IMR-90 (cell line): ENCODE results near the gene ZDHHC1. TPM values are rescaled to one million over a fixed set of nuclear protein-coding genes. Genes with fewer than 3 reads are reported as not detected.
A peak's percentile ranks its signal among the peaks of the same experiment; 100 is the strongest.

Source experiments
- ATAC-seq: fragments of 200-7000 bp; cut with Tn5 transposase; 2 replicates; pipeline ENCODE4 v1.9.1; 2020; ENCODE audit warnings: low read depth, mild to moderate bottlenecking, moderate library complexity
- BruUV-seq: library from RNA; stranded (reverse); fragments of 400-500 nt; replicated peaks from 2 replicates; lab custom pipeline; 2021; lab: Mats Ljungman, UMichigan
- CTCF ChIA-PET: fragments of 300-600 bp; formaldehyde crosslinking; extraction: SDS; loops from one replicate; lab custom pipeline; 2021; ENCODE audit warnings: antibody characterized with exemption; lab: Yijun Ruan, JAX
- POLR2A ChIA-PET: fragments of 300-600 bp; sonication (Branson Sonifier 250); formaldehyde crosslinking; loops from one replicate; lab custom pipeline; 2022; ENCODE audit warnings: antibody characterized with exemption; ENCODE audit not compliant: unreplicated experiment; lab: Charles Lee
- DNase-seq: peaks from one replicate; pipeline ENCODE4 v3.0.0; 2013
- H2AFZ ChIP-seq: replicated peaks from 2 replicates; pipeline ENCODE3; 2013; ENCODE audit warnings: low read length, mild to moderate bottlenecking; ENCODE audit not compliant: poor library complexity
- H2AK5ac ChIP-seq: 2 replicates; pipeline ENCODE4 v1.6.1; 2013; ENCODE audit warnings: low read depth, low read length, inconsistent platforms
- H2AK9ac ChIP-seq: replicated peaks from 2 replicates; pipeline ENCODE3; 2013; ENCODE audit warnings: mild to moderate bottlenecking, low read depth, low read length, moderate library complexity; ENCODE audit not compliant: poor library complexity
- H2BK120ac ChIP-seq: 2 replicates; pipeline ENCODE4 v1.6.1; 2013; ENCODE audit warnings: low read depth, low read length, inconsistent platforms
- H2BK15ac ChIP-seq: 3 replicates; pipeline ENCODE4 v1.6.1; 2013; ENCODE audit warnings: low read depth, low read length, inconsistent platforms
- H2BK20ac ChIP-seq: 2 replicates; pipeline ENCODE4 v1.6.1; 2013; ENCODE audit warnings: low read depth, mild to moderate bottlenecking, inconsistent platforms, low read length, moderate library complexity
- H2BK5ac ChIP-seq: 2 replicates; pipeline ENCODE4 v1.6.1; 2013; ENCODE audit warnings: mild to moderate bottlenecking, low read depth, low read length, inconsistent platforms; ENCODE audit not compliant: poor library complexity, severe bottlenecking
- H3K14ac ChIP-seq: replicated peaks from 2 replicates; pipeline ENCODE4 v1.6.1; 2013; ENCODE audit warnings: low read depth, low read length, inconsistent platforms
- H3K18ac ChIP-seq: 2 replicates; pipeline ENCODE4 v1.6.1; 2013; ENCODE audit warnings: low read depth, low read length, control low read depth
- H3K23ac ChIP-seq: 2 replicates; pipeline ENCODE4 v1.6.1; 2013; ENCODE audit warnings: low read depth, low read length, inconsistent platforms
- H3K27ac ChIP-seq: 2 replicates; pipeline ENCODE4 v1.5.1; 2013; ENCODE audit warnings: mild to moderate bottlenecking, control low read depth, low read length; ENCODE audit not compliant: insufficient read depth
- H3K27me3 ChIP-seq: 2 replicates; pipeline ENCODE4 v1.6.1; 2013; ENCODE audit warnings: low read length; ENCODE audit not compliant: control insufficient read depth, insufficient read depth
- H3K36me3 ChIP-seq: 2 replicates; pipeline ENCODE4 v1.6.1; 2013; ENCODE audit warnings: low read length, mixed read lengths; ENCODE audit not compliant: control insufficient read depth, insufficient read depth
- H3K4ac ChIP-seq: 2 replicates; pipeline ENCODE4 v1.6.1; 2013; ENCODE audit warnings: low read depth, low read length, inconsistent platforms
- H3K4me1 ChIP-seq: 2 replicates; pipeline ENCODE4 v1.6.1; 2013; ENCODE audit warnings: low read length, mixed read lengths; ENCODE audit not compliant: control insufficient read depth, insufficient read depth
- H3K4me2 ChIP-seq: 2 replicates; pipeline ENCODE4 v1.6.1; 2013; ENCODE audit warnings: low read depth, mild to moderate bottlenecking, control low read depth, low read length, moderate library complexity
- H3K4me3 ChIP-seq: 2 replicates; pipeline ENCODE4 v1.5.1; 2013; ENCODE audit warnings: low read depth, mild to moderate bottlenecking, control low read depth, low read length, moderate library complexity; ENCODE audit not compliant: insufficient read depth
- H3K56ac ChIP-seq: 2 replicates; pipeline ENCODE4 v1.6.1; 2013; ENCODE audit warnings: low read length, inconsistent platforms; ENCODE audit not compliant: insufficient read depth; ENCODE audit errors: extremely low read depth
- H3K79me1 ChIP-seq, 2 experiments: 2 replicates each; pipeline ENCODE4 v1.6.1; 2013; ENCODE audit warnings: low read length in 2 of 2, inconsistent platforms in 1 of 2, low read depth in 1 of 2
- H3K9ac ChIP-seq: 2 replicates; pipeline ENCODE4 v1.6.1; 2013; ENCODE audit warnings: low read depth, low read length, control low read depth
- H3K9me1 ChIP-seq: 2 replicates; pipeline ENCODE4 v1.6.1; 2013; ENCODE audit warnings: low read length, inconsistent platforms; ENCODE audit not compliant: insufficient read depth
- H3K9me3 ChIP-seq: 2 replicates; pipeline ENCODE4 v1.6.1; 2013; ENCODE audit warnings: low read length; ENCODE audit not compliant: control insufficient read depth, insufficient read depth
- H4K20me1 ChIP-seq: 2 replicates; pipeline ENCODE4 v1.6.1; 2013; ENCODE audit warnings: low read length, inconsistent platforms; ENCODE audit not compliant: insufficient read depth
- H4K5ac ChIP-seq: 2 replicates; pipeline ENCODE4 v1.6.1; 2013; ENCODE audit warnings: mild to moderate bottlenecking, low read depth, low read length, control low read depth
- H4K8ac ChIP-seq, 2 experiments: 2 replicates each; pipeline ENCODE4 v1.6.1; 2013; ENCODE audit warnings: low read depth in 2 of 2, low read length in 2 of 2, control low read depth in 1 of 2, inconsistent platforms in 1 of 2
- H4K91ac ChIP-seq: 2 replicates; pipeline ENCODE4 v1.6.1; 2013; ENCODE audit warnings: low read depth, low read length, inconsistent platforms; ENCODE audit not compliant: insufficient read depth
- BHLHE40 ChIP-seq: fragments of 150-350 bp; IDR thresholded peaks from 2 replicates; pipeline ENCODE4 v1.6.1; 2016; ENCODE audit warnings: mild to moderate bottlenecking, low read depth, low read length
- CHD1 ChIP-seq: IDR thresholded peaks from 2 replicates; pipeline ENCODE4 v1.6.1; 2012; ENCODE audit warnings: low read depth, low read length, improper control_type of control experiment
- FOS ChIP-seq: fragments of 150-350 bp; IDR thresholded peaks from 2 replicates; pipeline ENCODE4 v1.6.1; 2016; ENCODE audit warnings: low read depth, low read length
- MAFK ChIP-seq: IDR thresholded peaks from 2 replicates; pipeline ENCODE4 v1.6.1; 2012; ENCODE audit warnings: low read depth, low read length, improper control_type of control experiment
- RAD21 ChIP-seq: IDR thresholded peaks from 2 replicates; pipeline ENCODE4 v1.6.1; 2012; ENCODE audit warnings: low read length, improper control_type of control experiment
- RCOR1 ChIP-seq: IDR thresholded peaks from 2 replicates; pipeline ENCODE4 v1.6.1; 2012; ENCODE audit warnings: mild to moderate bottlenecking, low read length, improper control_type of control experiment; ENCODE audit not compliant: insufficient replicate concordance
- SMC3 ChIP-seq: fragments of 150-350 bp; IDR thresholded peaks from 2 replicates; pipeline ENCODE4 v1.6.1; 2016; ENCODE audit warnings: low read depth, mild to moderate bottlenecking, antibody characterized with exemption, low read length, moderate library complexity
- WGBS, 2 experiments: methylation state at CpG; one replicate each; pipeline versions ENCODE4 v1.1.5 to v1.1.7; 2013; ENCODE audit warnings: missing lambda C conversion rate in 2 of 2; ENCODE audit not compliant: insufficient read length in 1 of 2; ENCODE audit errors: extremely low coverage in 2 of 2; 5-methylcytosine and 5-hydroxymethylcytosine counted together
- dilution Hi-C: fragments of 300-500 bp; cut with HindIII; formaldehyde crosslinking; loops from one replicate; pipeline ENCODE4 v1.14.3; 2018; ENCODE audit warnings: low sequenced_read_pairs; ENCODE audit not compliant: unreplicated experiment
- in situ Hi-C: fragments of 300-500 bp; cut with MboI; formaldehyde crosslinking; loops from 3 replicates; pipeline ENCODE4 v1.14.3; 2019; ENCODE audit warnings: low sequenced_read_pairs, inconsistent platforms, mixed read lengths
- intact Hi-C: fragments of 100-400 bp; cut with micrococcal nuclease; formaldehyde crosslinking; loops from 2 replicates; pipeline ENCODE4 v1.10.0; 2022
- polyA plus RNA-seq, 3 experiments: library from polyadenylated mRNA; depleted of rRNA; stranded (reverse); fragments of >200 nt; gene quantifications; 2 replicates each; pipeline ENCODE4 v1.2.3, GENCODE V29; 2012; ENCODE audit warnings: low replicate concordance in 1 of 3
- total RNA-seq: library from RNA; depleted of rRNA; stranded (reverse); fragments of >200 nt; gene quantifications from 2 replicates; pipeline ENCODE4 v1.2.3, GENCODE V29; 2012
- TF ChIP-seq, protein P1 (sequence below): fragments of 150-350 bp; IDR thresholded peaks from 2 replicates; pipeline ENCODE4 v1.6.1; 2016; ENCODE audit warnings: low read depth, mild to moderate bottlenecking, low read length, moderate library complexity, borderline replicate concordance
- TF ChIP-seq, protein P2 (sequence below): fragments of 150-350 bp; IDR thresholded peaks from 2 replicates; pipeline ENCODE4 v1.6.1; 2017; ENCODE audit warnings: mild to moderate bottlenecking, antibody characterized with exemption, low read length, low read depth
- TF ChIP-seq, protein P3 (sequence below): conservative IDR thresholded peaks from 2 replicates; pipeline ENCODE4 v1.5.1; 2012; ENCODE audit warnings: mild to moderate bottlenecking, low read depth, low read length, improper control_type of control experiment

The ZDHHC1 gene
- total and polyA plus RNA-seq, 2 of the 4 experiments (the other 2 are of a cell fraction) = 2.0 to 5.9 TPM

DNA sequence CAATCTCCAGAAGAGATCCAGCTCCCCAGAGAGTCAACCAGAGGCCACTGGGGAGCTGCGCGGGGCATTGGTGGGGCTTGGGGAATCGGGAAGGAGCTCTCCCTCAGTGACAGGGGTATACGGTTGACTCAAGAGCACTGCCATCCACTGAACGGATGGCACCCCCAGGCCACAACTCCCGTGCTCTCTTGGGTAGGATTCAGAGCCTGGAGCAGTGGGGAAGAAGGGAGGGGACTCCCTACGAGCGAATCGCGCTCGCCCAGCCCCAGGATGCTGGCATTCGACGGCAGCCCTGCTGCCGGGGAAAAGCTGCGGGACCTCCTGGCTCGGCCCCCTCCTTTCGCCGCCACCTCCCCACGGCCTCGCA is 22.5 kb downstream of the ZDHHC1 start:
- dilution Hi-C loops = no loop called here
- peaks cover 5% of the 10 kb centered on the region; the same call in 1 of the 2 replicates for H3K9me1 ChIP-seq
- WGBS, 2 experiments = 47% methylated on average over 10 of the region's 20 CpGs; no CpG with 5 or more reads in 1 of the 2 experiments
- H3K27me3 ChIP-seq = no peaks in the 10 kb centered on the region
- no peaks in the 10 kb centered on the region for H3K36me3 ChIP-seq
- H3K23ac ChIP-seq = 0 out of 2 replicates have a peak overlapping the region, but pooled peaks have one; percentile 74
- peak overlapping the region; percentile 31 for H2AK9ac ChIP-seq
- H2BK5ac ChIP-seq = no peak overlapping the region
- H3K9me3 ChIP-seq = no peaks in the 10 kb centered on the region
- H4K91ac ChIP-seq = peak overlapping the region; percentile 17; the same call in 1 of the 2 replicates
- ChIA-PET POLR2A (interaction anchor here (0.8 kb wide), 1 partner anchor 133 kb away, joined by 3 read pairs; no protein-coding TSS in a partner anchor), CTCF (interaction anchor here (1.0 kb wide), 1 partner anchor 133 kb away, joined by 3 read pairs; no protein-coding TSS in a partner anchor)
- H3K4me2 ChIP-seq = peak overlapping the region; percentile 72
- no peak overlapping the region for H2BK15ac ChIP-seq
- 0 out of 2 replicates have a peak overlapping the region, but pooled peaks have one; percentile 10 for H3K56ac ChIP-seq
- H3K4ac ChIP-seq = peak overlapping the region; percentile 48
- peak overlapping the region; percentile 64 for H4K5ac ChIP-seq
- peak overlapping the region; percentile 96 for H2AFZ ChIP-seq
- no peak overlapping the region for H3K27ac ChIP-seq
- peak overlapping the region; percentile 54; the same call in 1 of the 2 replicates for H3K18ac ChIP-seq
- H2BK20ac ChIP-seq = 0 out of 2 replicates have a peak overlapping the region, but pooled peaks have one; percentile 55
- H4K20me1 ChIP-seq = no peaks in the 10 kb centered on the region
- no peaks in the 10 kb centered on the region for H3K79me1 ChIP-seq
- 0 out of 2 replicates have a peak overlapping the region, but pooled peaks have one; percentile 44 for H3K14ac ChIP-seq
- H3K4me1 ChIP-seq = peaks cover 16% of the 10 kb centered on the region
- peak overlapping the region; percentile 72 for H2AK5ac ChIP-seq
- H4K8ac ChIP-seq = peak overlapping the region; percentile 38 to 80
- TF ChIP-seq, protein P1, sequence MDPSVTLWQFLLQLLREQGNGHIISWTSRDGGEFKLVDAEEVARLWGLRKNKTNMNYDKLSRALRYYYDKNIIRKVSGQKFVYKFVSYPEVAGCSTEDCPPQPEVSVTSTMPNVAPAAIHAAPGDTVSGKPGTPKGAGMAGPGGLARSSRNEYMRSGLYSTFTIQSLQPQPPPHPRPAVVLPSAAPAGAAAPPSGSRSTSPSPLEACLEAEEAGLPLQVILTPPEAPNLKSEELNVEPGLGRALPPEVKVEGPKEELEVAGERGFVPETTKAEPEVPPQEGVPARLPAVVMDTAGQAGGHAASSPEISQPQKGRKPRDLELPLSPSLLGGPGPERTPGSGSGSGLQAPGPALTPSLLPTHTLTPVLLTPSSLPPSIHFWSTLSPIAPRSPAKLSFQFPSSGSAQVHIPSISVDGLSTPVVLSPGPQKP = no peak
- TF ChIP-seq BHLHE40 (no peak), CHD1 (no peak), RAD21 (no peak), SMC3 (no peak), MAFK (no peak), FOS (no peak), RCOR1 (no peak)
- TF ChIP-seq, protein P2, sequence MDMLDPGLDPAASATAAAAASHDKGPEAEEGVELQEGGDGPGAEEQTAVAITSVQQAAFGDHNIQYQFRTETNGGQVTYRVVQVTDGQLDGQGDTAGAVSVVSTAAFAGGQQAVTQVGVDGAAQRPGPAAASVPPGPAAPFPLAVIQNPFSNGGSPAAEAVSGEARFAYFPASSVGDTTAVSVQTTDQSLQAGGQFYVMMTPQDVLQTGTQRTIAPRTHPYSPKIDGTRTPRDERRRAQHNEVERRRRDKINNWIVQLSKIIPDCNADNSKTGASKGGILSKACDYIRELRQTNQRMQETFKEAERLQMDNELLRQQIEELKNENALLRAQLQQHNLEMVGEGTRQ = no peak
- TF ChIP-seq, protein P3, sequence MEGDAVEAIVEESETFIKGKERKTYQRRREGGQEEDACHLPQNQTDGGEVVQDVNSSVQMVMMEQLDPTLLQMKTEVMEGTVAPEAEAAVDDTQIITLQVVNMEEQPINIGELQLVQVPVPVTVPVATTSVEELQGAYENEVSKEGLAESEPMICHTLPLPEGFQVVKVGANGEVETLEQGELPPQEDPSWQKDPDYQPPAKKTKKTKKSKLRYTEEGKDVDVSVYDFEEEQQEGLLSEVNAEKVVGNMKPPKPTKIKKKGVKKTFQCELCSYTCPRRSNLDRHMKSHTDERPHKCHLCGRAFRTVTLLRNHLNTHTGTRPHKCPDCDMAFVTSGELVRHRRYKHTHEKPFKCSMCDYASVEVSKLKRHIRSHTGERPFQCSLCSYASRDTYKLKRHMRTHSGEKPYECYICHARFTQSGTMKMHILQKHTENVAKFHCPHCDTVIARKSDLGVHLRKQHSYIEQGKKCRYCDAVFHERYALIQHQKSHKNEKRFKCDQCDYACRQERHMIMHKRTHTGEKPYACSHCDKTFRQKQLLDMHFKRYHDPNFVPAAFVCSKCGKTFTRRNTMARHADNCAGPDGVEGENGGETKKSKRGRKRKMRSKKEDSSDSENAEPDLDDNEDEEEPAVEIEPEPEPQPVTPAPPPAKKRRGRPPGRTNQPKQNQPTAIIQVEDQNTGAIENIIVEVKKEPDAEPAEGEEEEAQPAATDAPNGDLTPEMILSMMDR = no peak
- intact Hi-C loops = loop anchor here (5.0 kb wide), 1 partner anchor 146 kb away; the partner anchor contains the start of genes FHOD1 and SLC9A5
- no TSS peak for BruUV-seq
- peak overlapping the region; percentile 35; the same call in 1 of the 2 replicates for H2BK120ac ChIP-seq
- no peak for ATAC-seq
- in situ Hi-C loops = no loop called here
- H3K9ac ChIP-seq = peak overlapping the region; percentile 45
- no peak for DNase-seq
- H3K4me3 ChIP-seq = peak overlapping the region; percentile 30
